Transverse colon (tissue), 4 donors: ENCODE data around the gene YTHDC2. TPM values are rescaled to one million over a fixed set of nuclear protein-coding genes. Genes with fewer than 3 reads are reported as not detected.

Experiments used
- DNase-seq: peaks from one replicate; pipeline ENCODE4 v3.0.0-alpha.2; 2019
- H3K27ac ChIP-seq, 4 donors: fragments of 200-600 bp; sonication (generic); 2 replicates each; pipeline ENCODE4 v1.5.1; 2016 to 2018; ENCODE audit warnings: inconsistent platforms in 4 of 4
- H3K27me3 ChIP-seq: fragments of 200-600 bp; sonication (generic); 2 replicates; pipeline ENCODE4 v1.5.1; 2017; ENCODE audit warnings: inconsistent platforms
- H3K36me3 ChIP-seq, 4 donors: fragments of 200-600 bp; sonication (generic); 2 replicates each; pipeline ENCODE4 v1.5.1; 2017 to 2019; ENCODE audit warnings: inconsistent platforms in 4 of 4
- H3K4me1 ChIP-seq, 4 donors: fragments of 200-600 bp; sonication (generic); 2 replicates each; pipeline ENCODE4 v1.5.1; 2017 to 2020; ENCODE audit warnings: inconsistent platforms in 4 of 4
- H3K4me3 ChIP-seq, 4 donors: fragments of 200-600 bp; sonication (generic); 1 replicate in 1 of 4; 2 replicates in 3 of 4; pipeline versions ENCODE4 v1.5.1 to v1.6.1; 2017 to 2019; ENCODE audit warnings: inconsistent platforms in 4 of 4
- H3K9me3 ChIP-seq, 2 donors: fragments of 200-600 bp; sonication (generic); 2 replicates each; pipeline ENCODE4 v1.5.1; 2017 to 2019; ENCODE audit warnings: inconsistent platforms in 2 of 2
- EP300 ChIP-seq: sonication (generic); formaldehyde crosslinking; IDR thresholded peaks from one replicate; pipeline ENCODE4 v1.6.1; 2017; ENCODE audit warnings: antibody characterized with exemption, low read depth
- POLR2A ChIP-seq: fragments of 450-650 bp; IDR thresholded peaks from one replicate; pipeline ENCODE4 v1.6.1; 2016; ENCODE audit warnings: antibody characterized with exemption, mild to moderate bottlenecking, moderate library complexity
- POLR2AphosphoS5 ChIP-seq, 3 donors: sonication (generic); formaldehyde crosslinking; IDR thresholded peaks; one replicate each; pipeline ENCODE4 v1.6.1; 2016; ENCODE audit warnings: antibody characterized with exemption in 3 of 3
- WGBS, 2 donors: methylation state at CpG; one replicate each; pipeline ENCODE4 v1.1.5; 2018; ENCODE audit warnings: low coverage in 1 of 2; 5-methylcytosine and 5-hydroxymethylcytosine counted together
- in situ Hi-C, 4 donors: fragments of 200-750 bp; cut with MboI; loops; one replicate each; pipeline versions ENCODE4 v1.15.0 to v1.15.1; 2017; ENCODE audit warnings: low sequenced_read_pairs in 3 of 4, low pct_ligation_motif_present in 1 of 4, low pct_unique_long_range_greater_than_20kb in 1 of 4
- intact Hi-C: fragments of 100-400 bp; cut with DNase I; formaldehyde crosslinking; loops from one replicate; pipeline ENCODE4 v1.15.1; 2023; ENCODE audit warnings: low total_unique reads
- small RNA-seq, 4 donors: library from RNA; depleted of rRNA; stranded (forward); fragments of <200 nt; gene quantifications; one replicate each; pipeline ENCODE3, GENCODE V24; 2016
- total RNA-seq, 4 donors: library from RNA; depleted of rRNA; stranded (reverse); fragments of >200 nt; gene quantifications; one replicate each; pipeline ENCODE4 v1.1.0, GENCODE V29; 2016
- TF ChIP-seq, protein P1 (sequence below), 5 experiments: fragments of 200-600 bp in 3 of 5; fragments of 450-650 bp in 2 of 5; sonication (generic) in 3 of 5; IDR thresholded peaks; 1 replicate in 2 of 5; 2 replicates in 3 of 5; pipeline ENCODE4 v1.5.1; 2016 to 2017; ENCODE audit warnings: antibody characterized with exemption in 5 of 5, inconsistent platforms in 3 of 5, mild to moderate bottlenecking in 2 of 5, moderate library complexity in 1 of 5

YTHDC2 gene
- total RNA-seq, 4 donors from 2014 or later, result 23.6 to 35.4 (median 27.6) TPM

DNA sequence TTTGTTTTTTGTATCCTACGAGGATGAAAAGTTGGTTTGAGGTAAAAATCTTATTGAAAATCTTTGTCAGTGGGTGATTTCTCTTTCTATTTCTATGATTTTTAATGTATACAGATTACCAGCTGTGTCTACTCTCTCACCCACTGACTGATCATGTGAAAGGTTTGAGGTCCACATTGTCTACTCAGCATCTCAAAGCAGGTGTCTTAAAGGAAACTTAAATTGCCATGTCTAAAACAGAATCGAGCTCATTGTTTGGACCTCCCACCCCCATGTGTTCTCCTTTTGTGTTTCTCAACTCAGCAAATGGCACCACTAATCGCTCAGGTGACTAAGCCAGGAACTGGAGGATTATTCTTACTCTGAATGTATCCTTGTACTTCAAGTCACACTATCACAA, 121.5 kb downstream of the YTHDC2 start:
- 68 to 78% methylated on average over 2 to 3 of the region's 3 CpGs for WGBS, 2 donors
- no peaks in the 10 kb centered on the region for H3K27me3 ChIP-seq
- intact Hi-C loops (no loop called here), in situ Hi-C loops (no loop called here)
- no peak overlapping the region for H3K27ac ChIP-seq
- H3K4me3 ChIP-seq, result no peak overlapping the region
- no peaks in the 10 kb centered on the region for H3K4me1 ChIP-seq
- no peak for DNase-seq
- no peaks in the 10 kb centered on the region for H3K9me3 ChIP-seq
- TF ChIP-seq, protein P1, sequence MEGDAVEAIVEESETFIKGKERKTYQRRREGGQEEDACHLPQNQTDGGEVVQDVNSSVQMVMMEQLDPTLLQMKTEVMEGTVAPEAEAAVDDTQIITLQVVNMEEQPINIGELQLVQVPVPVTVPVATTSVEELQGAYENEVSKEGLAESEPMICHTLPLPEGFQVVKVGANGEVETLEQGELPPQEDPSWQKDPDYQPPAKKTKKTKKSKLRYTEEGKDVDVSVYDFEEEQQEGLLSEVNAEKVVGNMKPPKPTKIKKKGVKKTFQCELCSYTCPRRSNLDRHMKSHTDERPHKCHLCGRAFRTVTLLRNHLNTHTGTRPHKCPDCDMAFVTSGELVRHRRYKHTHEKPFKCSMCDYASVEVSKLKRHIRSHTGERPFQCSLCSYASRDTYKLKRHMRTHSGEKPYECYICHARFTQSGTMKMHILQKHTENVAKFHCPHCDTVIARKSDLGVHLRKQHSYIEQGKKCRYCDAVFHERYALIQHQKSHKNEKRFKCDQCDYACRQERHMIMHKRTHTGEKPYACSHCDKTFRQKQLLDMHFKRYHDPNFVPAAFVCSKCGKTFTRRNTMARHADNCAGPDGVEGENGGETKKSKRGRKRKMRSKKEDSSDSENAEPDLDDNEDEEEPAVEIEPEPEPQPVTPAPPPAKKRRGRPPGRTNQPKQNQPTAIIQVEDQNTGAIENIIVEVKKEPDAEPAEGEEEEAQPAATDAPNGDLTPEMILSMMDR (IDR thresholded peaks at IDR 0.05), result no peak
- no peaks in the 10 kb centered on the region for H3K36me3 ChIP-seq

- H3K4me1 ChIP-seq, result no peaks in the 10 kb centered on the region
- H3K4me3 ChIP-seq, result no peak overlapping the region
- in situ Hi-C loops (no loop called here), intact Hi-C loops (loop anchor here (10.0 kb wide), 1 partner anchor 1617 kb away; no protein-coding TSS in a partner anchor)
- no peaks in the 10 kb centered on the region for H3K36me3 ChIP-seq
- no peak for DNase-seq
- TF ChIP-seq, protein P1 (IDR thresholded peaks at IDR 0.05), result no peak
- TF ChIP-seq POLR2AphosphoS5 (IDR thresholded peaks at IDR 0.05) (no peak), EP300 (no peak), POLR2A (no peak)
- no peaks in the 10 kb centered on the region for H3K27me3 ChIP-seq
- H3K9me3 ChIP-seq, result no peaks in the 10 kb centered on the region
- H3K27ac ChIP-seq, result no peak overlapping the region
These were observed 128.2 kb downstream of the YTHDC2 start for GRCh38 chr5:113641715-113642114.

Small RNA genes within 50 kb of the gene (small RNA-seq; reads per million reads assigned to genes)
- gene RNU4ATAC13P, result 0 reads per million in 4 donors

Other genes with a start within 250 kb of the YTHDC2 start
- under 1 TPM in 1 of 4 donors, not detected in 3; 0.20 TPM for gene TSSK1B, start 78.7 kb upstream of the YTHDC2 start, total RNA-seq
- 10 to 100 TPM in 2 of 4 donors, 1 to 10 TPM in 2; 2.6 to 28.4 (median 16.4) TPM for gene MCC, start 25.2 kb upstream of the YTHDC2 start, total RNA-seq